ENCODE data around the gene FXYD1.

The FXYD1 gene

GRCh38 chr19:35109395-35110112 lies 29.1 kb upstream of the FXYD1 start:
- peak; percentile 25 for DNase-seq
- peaks cover 9% of the 10 kb centered on the region for H3K9me3 Mint-ChIP-seq
- no peaks in the 10 kb centered on the region for H3K36me3 Mint-ChIP-seq (ENCODE audit: low read depth)
- H3K4me3 Mint-ChIP-seq = peak overlapping the region; percentile 32
- no peak for TF ChIP-seq CTCF (IDR thresholded peaks at IDR 0.05)
- peak overlapping the region; percentile 94 for H3K27ac Mint-ChIP-seq
- H3K27me3 Mint-ChIP-seq (ENCODE audit: low read depth, poor library complexity) = no peaks in the 10 kb centered on the region
- peaks cover 36% of the 10 kb centered on the region for H3K4me1 Mint-ChIP-seq

- Mint-ChIP-seq H3K36me3 (ENCODE audit: low read depth) (no peaks in the 10 kb centered on the region), H3K4me3 (no peak overlapping the region), H3K9me3 (peaks cover 9% of the 10 kb centered on the region), H3K4me1 (peaks cover 50% of the 10 kb centered on the region), H3K27ac (no peak overlapping the region), H3K27me3 (ENCODE audit: low read depth, poor library complexity) (peaks cover under 1% of the 10 kb centered on the region)
- DNase-seq = no peak
- TF ChIP-seq CTCF (IDR thresholded peaks at IDR 0.05) = no peak
Measured at GRCh38 chr19:35110974-35111373, 27.6 kb upstream of the FXYD1 start.

- H3K27me3 Mint-ChIP-seq (ENCODE audit: low read depth, poor library complexity) = peaks cover 7% of the 10 kb centered on the region
- TF ChIP-seq CTCF (IDR thresholded peaks at IDR 0.05) = no peak
- peaks cover 64% of the 10 kb centered on the region for H3K4me1 Mint-ChIP-seq
- H3K27ac Mint-ChIP-seq = no peak overlapping the region
- H3K36me3 Mint-ChIP-seq (ENCODE audit: low read depth) = no peaks in the 10 kb centered on the region
- H3K4me3 Mint-ChIP-seq = no peak overlapping the region
- DNase-seq = no peak
- H3K9me3 Mint-ChIP-seq = no peaks in the 10 kb centered on the region
Measured at GRCh38 chr19:35112995-35113688, 25.5 kb upstream of the FXYD1 start.

DNA sequence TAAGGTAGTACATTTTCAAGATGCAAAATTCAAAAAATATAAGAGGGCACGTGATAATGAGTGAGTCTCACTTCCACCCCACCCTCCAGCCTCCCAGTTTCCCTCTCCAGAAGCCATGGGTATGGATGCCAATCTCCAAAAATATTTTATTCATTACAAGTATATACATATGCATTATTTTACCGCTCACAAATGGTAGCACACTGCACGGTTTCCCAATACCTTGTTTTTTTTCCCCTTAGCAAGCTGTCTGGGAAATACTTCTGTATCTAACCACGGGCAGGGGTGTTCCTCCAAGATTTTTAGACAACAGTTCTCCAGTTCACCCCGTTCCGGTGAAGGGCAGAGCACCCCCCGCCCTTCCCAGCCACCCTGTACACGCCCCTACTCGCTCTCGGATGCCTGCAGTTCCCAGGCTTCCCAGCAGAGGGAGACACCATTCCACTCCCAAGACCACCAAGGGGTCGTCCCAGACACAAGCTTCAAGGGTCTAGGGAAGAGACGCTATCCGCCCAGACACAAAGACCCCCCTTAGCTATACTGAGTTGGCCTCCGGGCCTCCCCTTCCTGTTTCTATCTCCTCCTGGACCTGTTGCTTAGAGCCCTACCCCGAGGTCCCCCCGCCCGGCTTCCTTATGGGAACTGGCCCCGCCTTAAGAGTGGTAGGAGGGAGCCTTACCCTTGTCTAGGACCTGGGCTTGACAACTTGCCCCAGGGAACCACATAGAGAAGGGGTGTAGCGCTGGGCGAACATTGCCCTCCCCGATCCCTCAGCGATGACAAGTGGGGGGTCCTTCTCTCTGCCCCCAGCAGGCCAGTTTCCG lies 24.1 kb upstream of the FXYD1 start:
- H3K4me3 Mint-ChIP-seq = peak overlapping the region; percentile 71
- H3K9me3 Mint-ChIP-seq = no peaks in the 10 kb centered on the region
- no peak overlapping the region for H3K27ac Mint-ChIP-seq
- peaks cover 7% of the 10 kb centered on the region for H3K27me3 Mint-ChIP-seq (ENCODE audit: low read depth, poor library complexity)
- peak; percentile 96 for TF ChIP-seq CTCF (IDR thresholded peaks at IDR 0.05)
- no peaks in the 10 kb centered on the region for H3K36me3 Mint-ChIP-seq (ENCODE audit: low read depth)
- DNase-seq = peak; percentile 94
- peaks cover 55% of the 10 kb centered on the region for H3K4me1 Mint-ChIP-seq

DNA sequence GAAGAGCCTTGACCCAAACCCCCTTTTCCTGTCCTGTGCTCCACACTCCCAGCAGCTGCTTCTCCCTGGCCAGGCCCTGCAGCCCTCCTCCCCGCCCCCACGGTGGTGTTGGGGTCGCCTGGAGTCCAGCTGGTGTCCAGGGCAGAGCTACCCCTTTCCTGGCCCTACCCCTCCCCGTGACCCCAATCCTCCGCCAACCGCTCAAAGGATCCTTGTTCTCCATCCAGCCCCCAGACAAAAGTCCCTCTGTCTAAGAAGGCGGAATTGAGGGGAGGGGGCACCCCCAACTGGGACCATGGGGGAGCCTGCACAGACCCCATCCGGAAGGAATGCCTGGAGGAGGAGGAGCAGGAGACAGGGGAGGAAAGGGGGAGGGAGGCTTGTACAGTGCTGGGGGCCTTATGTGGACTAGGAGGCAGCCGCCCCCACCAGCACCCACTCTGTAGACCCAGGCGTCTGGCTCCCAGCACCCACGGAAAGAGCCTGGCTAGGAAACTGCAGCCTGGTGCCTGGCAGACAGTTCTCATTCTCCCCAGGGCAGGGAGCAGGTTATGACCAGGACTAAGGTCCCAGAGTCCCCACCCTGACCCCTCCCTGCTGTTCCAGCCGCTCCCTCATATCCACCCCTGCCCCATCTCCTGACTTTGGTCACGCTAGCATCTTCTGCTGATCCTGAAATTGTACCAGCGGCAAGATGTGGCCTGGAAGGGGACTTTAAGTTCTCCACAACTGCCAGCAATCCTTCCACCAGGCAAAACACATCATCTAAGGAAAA lies 23.3 kb upstream of the FXYD1 start, which contains the start of gene FXYD3:
FXYD3 (plus strand) TSS at position 647 of the 775 bp plus-strand sequence. CDS start 3,554 bp downstream, outside the sequence.
- DNase-seq = peak; percentile 35
- Mint-ChIP-seq H3K4me1 (peaks cover 50% of the 10 kb centered on the region), H3K4me3 (peak within 1 kb of the TSS; percentile 71), H3K36me3 (ENCODE audit: low read depth) (no peaks in the 10 kb centered on the region), H3K27me3 (ENCODE audit: low read depth, poor library complexity) (peaks cover 7% of the 10 kb centered on the region), H3K9me3 (no peaks in the 10 kb centered on the region), H3K27ac (peak within 1 kb of the TSS; percentile 27)
- TF ChIP-seq CTCF (IDR thresholded peaks at IDR 0.05) = no peak

Measured in nephron progenitor cell (in vitro differentiated cells).